Inflammatory macrophage (primary cell): ENCODE measurements around the gene HMCN1.
"Not testable (repeated sequence)": the region's sequence is repeated elsewhere in the genome, so short reads cannot be mapped to it uniquely, and the experiment has no call there.

Experiments
- DNase-seq, 2 donors: peaks; one replicate each; pipeline ENCODE4 v3.0.0-alpha.2; 2020 to 2022

HMCN1 gene

DNA sequence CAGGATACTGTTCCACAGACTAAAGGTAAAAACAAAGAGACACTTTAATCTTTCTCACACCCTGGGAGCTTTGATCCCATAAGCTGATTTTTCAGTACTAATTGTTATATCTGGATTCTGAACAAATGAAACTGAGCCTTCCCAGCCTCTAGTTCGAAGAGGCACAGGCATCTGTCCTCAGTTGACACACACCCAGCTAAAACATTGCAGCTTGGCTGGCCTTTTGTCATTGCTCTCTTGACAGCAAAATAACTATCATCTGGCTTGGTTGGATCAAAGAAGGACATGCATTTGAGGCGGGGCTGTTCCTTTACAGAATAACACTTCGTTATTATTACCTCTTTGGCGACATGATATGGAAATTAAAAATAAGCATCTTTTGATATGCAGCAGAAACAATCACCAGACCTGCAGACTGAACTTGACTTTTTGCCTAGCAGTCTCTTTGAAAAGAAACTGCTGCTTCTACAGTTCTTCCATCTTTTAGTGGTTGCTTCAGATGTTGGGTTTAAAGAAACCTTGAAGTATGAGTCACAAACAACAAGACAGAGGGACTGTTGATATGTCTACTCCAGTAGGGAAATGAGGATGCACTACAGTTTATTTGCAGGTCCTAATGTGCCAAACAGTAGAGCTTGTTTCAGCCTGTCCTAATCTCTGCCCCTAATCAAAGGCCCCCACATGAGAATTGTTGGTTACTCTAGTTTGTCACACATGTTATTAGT is 474.4 kb downstream of the HMCN1 start:
- no peak for DNase-seq

DNA sequence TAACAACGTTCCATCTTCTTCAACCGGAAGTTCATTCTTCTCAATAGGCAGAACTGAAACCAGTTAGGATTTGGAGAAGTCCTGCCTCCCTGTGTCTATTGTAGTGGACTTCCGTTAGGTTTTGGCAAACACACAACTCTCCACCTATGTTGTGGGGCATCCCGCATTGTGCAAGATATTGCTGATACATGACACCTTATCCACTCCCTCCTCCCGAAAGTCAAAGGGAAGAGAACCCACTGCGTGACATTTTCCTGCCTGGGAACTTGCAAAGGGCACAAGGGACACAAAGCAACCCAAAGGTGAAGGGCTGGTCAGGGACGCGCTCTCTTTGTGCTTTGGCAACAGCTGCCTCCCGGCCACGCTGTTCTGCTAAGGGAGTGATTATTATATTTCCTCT is 476.1 kb downstream of the HMCN1 start:
- DNase-seq = no peak

- not testable (repeated sequence) for DNase-seq
Measured at GRCh38 chr1:186211583-186211982, 477.4 kb downstream of the HMCN1 start.

DNA sequence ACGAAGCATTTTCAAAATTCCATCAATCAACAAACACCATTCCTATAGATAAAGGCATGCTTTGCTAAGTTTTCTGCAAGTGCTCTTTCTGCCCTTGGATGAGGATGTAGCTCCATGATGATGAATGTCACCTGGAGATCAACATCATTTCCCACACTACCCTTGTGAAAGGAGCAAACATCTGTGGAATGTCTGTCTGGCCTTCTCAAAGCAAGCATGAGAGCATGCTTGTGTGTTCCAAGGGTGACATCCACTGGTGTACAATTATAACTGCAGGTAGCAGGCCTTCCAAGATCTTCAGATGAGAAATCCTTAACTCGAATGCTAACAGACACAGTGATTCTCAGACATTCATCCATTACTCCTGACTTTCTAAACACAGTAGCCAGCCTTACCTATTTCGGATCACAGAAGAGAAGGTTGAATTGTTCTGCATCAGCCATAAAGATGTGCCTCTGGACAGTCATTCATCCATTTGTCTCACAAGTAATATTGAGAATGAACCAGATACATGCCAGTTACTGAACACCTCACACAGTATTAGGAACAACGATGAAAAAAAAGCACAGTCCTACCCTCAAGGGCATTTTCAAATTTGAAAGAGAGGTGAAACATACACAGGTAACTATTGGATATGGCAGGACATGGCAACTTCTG is 478.5 kb downstream of the HMCN1 start:
- peak; percentile 36 to 51 for DNase-seq

DNA sequence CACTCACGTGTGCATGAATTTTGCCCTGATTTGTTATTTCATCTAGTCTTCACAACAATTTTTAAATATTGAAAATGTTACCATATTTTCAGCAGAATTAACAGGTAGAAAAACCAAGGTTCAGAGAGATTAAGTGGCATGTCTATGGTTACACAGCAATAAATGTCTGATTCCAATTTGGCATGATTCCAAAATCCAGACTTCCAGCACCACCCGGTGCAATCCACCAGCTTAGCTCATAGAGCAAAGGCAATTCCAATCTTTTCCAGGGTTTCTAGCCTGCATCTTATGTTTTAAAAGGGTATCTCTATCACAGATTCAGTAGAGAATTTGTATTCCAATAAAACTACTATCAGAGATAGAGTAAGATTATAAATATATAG is 479.0 kb downstream of the HMCN1 start:
- no peak for DNase-seq

DNA sequence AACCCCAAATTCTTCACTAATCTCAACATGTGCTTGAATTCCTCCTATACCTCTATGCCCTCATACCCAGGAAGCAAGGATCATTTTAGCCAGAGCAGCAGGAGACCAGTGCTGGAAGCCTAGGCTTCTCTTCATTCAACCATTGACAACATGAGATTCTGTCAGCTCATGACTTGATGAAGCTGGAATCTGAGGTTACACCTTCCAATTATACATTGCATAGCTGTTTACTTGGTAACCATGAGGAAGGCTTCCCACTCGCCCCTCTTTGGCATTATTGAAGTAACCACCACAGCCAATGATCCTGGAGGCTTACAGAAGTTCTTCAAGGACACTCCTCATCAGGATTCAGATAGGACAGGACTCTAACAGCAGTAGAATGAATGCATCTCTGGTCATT is 480.6 kb downstream of the HMCN1 start:
- no peak for DNase-seq

DNA sequence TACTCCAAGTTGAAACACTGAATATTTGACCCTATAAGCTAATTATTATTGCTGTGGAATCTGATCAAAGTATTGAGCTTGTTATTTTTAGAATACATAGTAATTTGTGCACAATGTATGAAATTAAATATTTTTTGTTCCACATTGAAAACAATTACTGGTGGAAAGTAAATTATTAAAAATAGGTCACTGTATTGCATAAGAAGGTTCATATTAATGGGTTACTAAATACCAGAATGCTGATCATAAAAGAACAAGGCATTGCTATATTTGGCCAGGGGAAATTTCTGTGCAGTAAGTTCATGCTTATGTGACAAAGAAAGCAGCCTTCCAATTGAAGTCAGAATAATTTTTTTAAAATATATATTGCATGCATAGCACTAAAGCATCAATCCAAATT is 481.4 kb downstream of the HMCN1 start:
- DNase-seq = no peak

- DNase-seq = peak in 1 of 2 donors; percentile 15
Measured at GRCh38 chr1:186218654-186219352, 484.6 kb downstream of the HMCN1 start.

DNA sequence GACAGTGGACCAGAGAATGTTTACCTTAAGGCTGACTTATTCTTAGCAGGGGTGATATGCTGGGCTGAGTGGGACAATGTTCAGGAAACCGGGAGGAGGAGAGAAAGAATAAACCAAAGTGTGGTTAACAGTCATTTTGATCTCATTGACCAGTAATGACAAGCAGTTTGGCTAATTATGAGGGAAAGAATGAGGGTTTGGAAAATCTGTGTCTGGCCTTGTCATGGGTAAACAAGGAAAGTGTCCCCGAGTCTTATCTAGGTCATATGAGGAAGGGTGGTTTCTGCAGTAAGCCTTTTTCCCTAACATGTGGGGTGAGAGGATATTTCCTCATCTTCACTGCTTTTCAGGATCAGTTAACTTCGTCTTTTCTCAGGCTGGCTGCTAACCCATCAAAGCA is 485.9 kb downstream of the HMCN1 start:
- no peak for DNase-seq

DNA sequence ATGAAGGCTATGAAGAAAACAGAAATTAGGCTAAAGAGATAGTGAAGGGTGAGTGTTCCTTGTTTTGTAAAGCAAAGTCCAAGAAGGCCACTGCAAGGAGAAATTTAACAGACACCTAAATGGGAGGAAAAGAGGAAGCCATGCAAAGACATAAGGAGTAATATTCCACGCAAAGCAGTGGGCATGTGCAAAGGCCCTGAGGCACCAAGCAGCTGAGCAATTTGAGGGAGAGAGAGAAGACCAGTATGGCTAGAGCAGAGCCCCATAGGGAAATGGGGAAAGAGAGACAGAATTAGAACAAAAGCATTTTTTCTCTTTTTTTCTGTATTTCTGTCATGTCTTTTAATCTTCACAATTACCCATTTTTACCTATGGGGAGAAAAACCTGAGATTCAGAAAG is 486.7 kb downstream of the HMCN1 start:
- DNase-seq = no peak

GRCh38 chr1:186225096-186225495 is 490.9 kb downstream of the HMCN1 start:
- peak in 1 of 2 donors; percentile 7 for DNase-seq

- DNase-seq = no peak
Measured at GRCh38 chr1:186228749-186229148, 494.6 kb downstream of the HMCN1 start.

- DNase-seq = no peak
Measured at GRCh38 chr1:186231861-186232436, 497.8 kb downstream of the HMCN1 start.

DNA sequence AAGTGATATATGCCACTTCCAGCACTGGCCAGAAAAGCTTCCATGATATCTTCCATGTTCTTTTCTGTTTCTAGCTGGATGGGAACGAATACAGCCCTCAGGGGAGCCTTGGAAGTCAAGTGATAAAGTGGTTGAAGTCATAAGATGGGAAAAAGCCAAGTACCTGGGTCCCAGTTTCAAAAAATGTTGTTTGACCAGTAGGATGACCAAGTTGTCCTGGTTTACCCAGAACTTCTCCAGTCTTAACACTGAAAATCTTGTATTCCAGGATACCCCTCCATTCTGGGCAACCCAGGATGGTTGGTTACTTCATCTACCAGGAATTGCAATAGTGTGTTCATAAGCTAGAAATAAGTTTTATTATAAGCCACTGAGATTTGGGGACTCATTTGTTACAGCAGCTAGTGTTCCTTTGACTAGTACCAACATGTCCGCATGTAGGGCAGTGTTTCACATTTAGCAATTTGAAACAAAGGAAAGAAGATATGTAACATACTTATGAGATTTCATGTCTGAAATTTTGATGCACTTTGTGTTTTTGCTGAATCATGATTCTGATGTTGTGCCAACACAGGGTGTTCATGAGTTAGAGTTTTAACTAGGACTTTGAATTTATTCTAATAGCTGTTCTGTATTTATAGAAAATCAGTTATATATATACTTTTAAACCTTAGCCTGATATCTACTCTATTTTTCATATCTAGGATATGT is 500.9 kb downstream of the HMCN1 start:
- no peak for DNase-seq

DNA sequence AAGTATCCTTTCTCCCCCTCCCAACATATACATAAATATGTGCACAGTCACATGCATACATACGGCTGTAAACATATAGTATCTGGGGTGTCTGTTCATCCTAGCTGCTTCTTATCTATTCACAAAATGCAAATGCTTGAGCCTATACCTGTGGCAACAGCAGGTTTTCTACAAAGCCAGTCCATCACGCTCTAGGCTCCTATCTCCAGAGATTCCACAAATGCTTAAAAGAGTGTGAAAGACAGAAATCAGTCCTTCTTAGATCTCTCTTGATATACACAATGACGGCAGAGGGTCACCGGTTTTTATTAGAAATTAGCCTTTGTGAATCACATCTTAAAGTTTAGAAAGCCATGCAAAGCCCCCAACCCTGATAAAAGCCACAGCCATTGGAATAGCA is 501.5 kb downstream of the HMCN1 start:
- DNase-seq = no peak

DNA sequence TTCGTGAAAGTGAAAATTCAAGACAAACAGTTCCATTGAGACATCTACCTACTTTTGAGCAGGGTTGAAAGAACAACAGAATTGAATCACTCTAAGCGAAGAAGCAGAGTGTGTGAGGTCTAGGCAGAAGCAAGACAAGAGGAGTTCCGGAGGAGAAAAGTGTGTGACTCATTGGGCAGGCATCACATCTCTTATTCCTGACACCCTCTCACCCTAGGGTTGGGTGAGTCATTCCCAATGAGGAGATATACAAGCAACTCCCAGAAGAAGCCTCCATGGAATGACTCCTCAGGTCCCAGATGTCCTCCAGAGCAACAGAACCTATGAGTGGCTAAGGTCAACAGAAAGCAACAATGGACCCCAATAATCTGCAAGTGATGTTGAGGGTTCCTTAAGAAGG is 502.7 kb downstream of the HMCN1 start:
- no peak for DNase-seq

DNA sequence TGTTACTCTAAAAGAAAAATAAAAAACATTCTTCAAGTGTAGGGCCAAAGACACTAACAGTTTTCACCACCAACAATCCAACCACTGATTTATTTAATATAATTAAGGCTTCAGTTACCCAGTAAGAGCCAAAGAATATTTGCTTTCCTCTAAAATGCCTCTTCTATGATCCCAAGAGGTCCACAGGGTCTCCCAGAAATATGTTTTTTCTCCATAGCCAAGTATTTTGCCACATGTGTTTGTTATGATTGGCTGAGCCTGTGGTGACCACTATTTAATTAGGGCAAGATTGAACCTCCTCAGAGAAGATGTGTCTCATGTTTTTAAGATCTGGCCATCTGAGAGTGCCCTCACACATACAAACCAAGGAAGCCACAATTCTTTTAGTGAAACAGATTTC is 505.0 kb downstream of the HMCN1 start:
- DNase-seq = no peak

DNA sequence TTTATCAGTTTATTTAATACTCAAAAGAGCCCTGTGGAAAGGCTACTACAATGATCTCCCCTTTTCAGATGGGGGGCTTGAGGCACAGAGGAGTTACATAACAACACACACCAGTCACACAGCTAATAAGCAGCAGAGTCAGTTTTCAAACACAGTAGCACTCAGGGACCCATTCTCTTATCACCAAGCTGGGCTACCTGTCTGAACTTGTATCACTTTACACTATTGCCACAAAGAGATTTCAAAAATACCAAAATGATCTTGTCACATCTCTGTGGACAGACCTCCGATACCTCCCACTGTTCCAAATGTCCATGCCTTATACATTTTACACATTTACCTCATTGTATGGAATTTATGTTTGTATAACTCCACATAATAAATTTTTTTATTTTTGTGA is 506.2 kb downstream of the HMCN1 start:
- no peak for DNase-seq
